MG63 (cell line): ENCODE data around the gene LTN1. TPM values are rescaled to one million over a fixed set of nuclear protein-coding genes. Genes with fewer than 3 reads are reported as not detected.
A peak's percentile ranks its signal among the peaks of the same experiment; 100 is the strongest.
"Not testable (repeated sequence)": the region's sequence is repeated elsewhere in the genome, so short reads cannot be mapped to it uniquely, and the experiment has no call there.

Source experiments
- DNase-seq: peaks from one replicate; pipeline ENCODE4 v3.0.0-alpha.2; 2020
- H3K27me3 ChIP-seq: fragments of 250-450 bp; sonication (Bioruptor Pico); 2 replicates; pipeline ENCODE4 v1.5.1; 2020; ENCODE audit warnings: mild to moderate bottlenecking, moderate library complexity
- H3K36me3 ChIP-seq: fragments of 250-450 bp; sonication (Bioruptor Pico); 2 replicates; pipeline ENCODE4 v1.5.1; 2020; ENCODE audit warnings: mild to moderate bottlenecking, moderate library complexity
- H3K4me3 ChIP-seq: fragments of 250-450 bp; sonication (Bioruptor Pico); 2 replicates; pipeline ENCODE4 v1.5.1; 2020; ENCODE audit warnings: mild to moderate bottlenecking, moderate library complexity
- H3K9me3 ChIP-seq: fragments of 250-450 bp; sonication (Bioruptor Pico); 2 replicates; pipeline ENCODE4 v1.5.1; 2020; ENCODE audit warnings: mild to moderate bottlenecking, moderate library complexity
- total RNA-seq: library from RNA; depleted of rRNA; stranded (reverse); fragments of >200 nt; shearing (Covaris generic); gene quantifications from 2 replicates; pipeline ENCODE4 v1.2.3, GENCODE V29; 2014; ENCODE audit warnings: low replicate concordance

Gene LTN1
- total RNA-seq, 1 experiment from 2014 or later: 9.0 TPM

DNA sequence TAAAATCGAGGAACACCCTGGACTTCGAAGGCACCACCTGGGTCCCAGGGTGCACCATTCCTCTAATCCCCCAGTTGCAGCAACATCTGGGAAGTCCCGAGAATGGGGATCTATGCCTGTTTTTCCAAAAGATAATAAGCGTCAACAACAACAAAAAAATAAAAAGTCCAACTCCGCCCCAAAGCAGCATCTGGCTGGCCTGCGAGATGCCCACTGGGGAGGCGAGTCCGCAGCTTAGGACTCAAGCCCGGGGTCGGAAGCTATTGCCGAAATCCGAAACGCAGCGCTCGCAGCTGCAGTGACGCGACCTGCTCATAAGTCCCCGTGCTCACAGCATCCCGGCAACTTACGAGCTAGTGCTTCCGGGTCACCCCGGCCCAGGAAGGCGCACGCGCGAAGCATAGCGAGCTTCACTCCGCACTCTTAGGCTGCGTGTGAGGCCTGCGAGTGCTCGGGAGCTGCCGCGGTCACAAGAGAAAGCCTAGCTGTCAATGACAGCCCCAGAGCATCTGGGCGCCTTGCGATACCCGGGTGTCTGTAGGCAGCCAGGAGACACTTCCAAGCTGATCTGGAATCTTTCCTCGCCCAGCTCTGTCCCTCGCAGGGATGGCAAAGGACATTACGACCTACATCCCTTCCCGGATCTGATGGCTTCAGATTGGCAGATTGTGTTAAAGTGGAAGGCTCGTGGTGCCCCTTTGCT, 9.9 kb upstream of the LTN1 start:
- Histone ChIP-seq H3K27me3 (no peaks in the 10 kb centered on the region), H3K4me3 (peak overlapping the region; percentile 68), H3K36me3 (peaks cover 3% of the 10 kb centered on the region), H3K9me3 (no peaks in the 10 kb centered on the region)
- DNase-seq: peak; percentile 96

DNA sequence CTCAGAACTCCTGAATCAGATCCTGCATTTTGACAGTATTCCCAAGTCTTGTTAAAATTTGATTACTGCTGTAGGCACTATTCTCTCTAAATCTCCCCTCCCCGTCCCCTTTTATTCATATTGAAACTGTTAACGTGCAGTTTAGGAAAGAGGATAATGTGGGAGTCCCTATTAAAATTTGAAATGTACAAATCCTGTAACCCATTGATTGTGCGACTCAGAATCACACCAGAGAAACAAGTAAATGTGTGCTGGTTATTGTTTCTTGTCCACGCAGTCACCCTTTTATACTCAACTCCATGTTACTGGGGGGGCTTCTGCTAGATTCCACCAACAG, 584 bp upstream of the LTN1 start:
- Histone ChIP-seq H3K9me3 (no peaks in the 10 kb centered on the region), H3K27me3 (no peaks in the 10 kb centered on the region), H3K4me3 (peak overlapping the region; percentile 79), H3K36me3 (no peaks in the 10 kb centered on the region)
- no peak for DNase-seq

DNA sequence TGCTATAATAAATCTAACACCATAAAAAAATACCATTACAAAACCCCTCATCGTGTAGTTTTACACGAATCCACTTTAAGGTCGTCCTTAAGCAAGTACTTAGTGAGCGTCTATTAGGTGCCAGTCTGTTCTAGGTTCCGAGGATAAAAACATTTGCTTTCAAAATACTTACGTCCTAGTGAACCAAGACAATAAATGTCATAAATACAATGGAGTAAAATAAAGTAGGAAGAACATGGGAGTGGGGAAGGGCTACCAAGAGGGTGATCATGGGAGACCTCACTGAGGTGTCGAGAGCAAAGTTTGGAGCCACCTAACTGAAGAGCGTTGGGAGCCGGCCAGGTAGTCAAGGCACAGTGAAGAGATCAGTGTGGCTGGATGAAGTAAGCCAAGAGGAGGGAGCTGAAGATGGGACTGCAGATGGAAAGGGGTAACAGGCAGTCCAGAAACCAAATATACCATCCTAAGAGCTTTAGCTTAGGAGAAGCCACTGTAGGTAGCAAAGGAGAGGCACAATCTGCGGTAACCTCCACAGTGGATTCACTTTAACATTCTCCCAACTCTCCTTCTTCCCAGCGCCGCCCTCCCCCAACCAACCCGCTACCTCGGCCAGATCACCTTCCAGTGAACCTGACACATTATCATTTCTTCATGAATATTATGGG, 684 bp downstream of the LTN1 start:
- H3K36me3 ChIP-seq: no peaks in the 10 kb centered on the region
- no peaks in the 10 kb centered on the region for H3K9me3 ChIP-seq
- no peak for DNase-seq
- peak overlapping the region; percentile 79 for H3K4me3 ChIP-seq
- no peaks in the 10 kb centered on the region for H3K27me3 ChIP-seq

GRCh38 chr21:28988146-28988545, 4.5 kb downstream of the LTN1 start:
- not testable (repeated sequence) for H3K27me3 ChIP-seq, H3K4me3 ChIP-seq, H3K9me3 ChIP-seq
- peaks cover 20% of the 10 kb centered on the region for H3K36me3 ChIP-seq
- peak; percentile 20 for DNase-seq

DNA sequence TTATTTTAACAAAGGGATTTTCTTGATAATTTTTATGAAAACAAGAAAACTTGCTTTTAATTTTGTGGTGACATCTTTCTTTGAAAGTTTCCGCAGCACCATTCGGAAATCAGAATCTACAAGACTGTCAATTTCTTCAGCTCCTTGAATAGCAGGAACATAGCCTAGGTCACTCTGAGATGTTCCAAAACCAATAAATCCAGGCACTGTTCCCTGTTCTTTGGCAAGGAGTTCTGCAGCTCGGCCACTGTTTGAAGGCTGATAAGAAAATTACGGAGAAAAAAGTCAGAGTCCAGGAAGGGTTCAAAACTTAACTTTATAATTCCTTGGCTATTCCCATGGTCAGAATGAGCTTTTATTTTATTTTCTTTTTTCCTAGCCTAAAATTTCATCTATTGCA, 6.0 kb downstream of the LTN1 start:
- H3K27me3 ChIP-seq: no peaks in the 10 kb centered on the region
- H3K9me3 ChIP-seq: no peaks in the 10 kb centered on the region
- H3K4me3 ChIP-seq: no peak overlapping the region
- DNase-seq: no peak
- H3K36me3 ChIP-seq: peaks cover 23% of the 10 kb centered on the region

DNA sequence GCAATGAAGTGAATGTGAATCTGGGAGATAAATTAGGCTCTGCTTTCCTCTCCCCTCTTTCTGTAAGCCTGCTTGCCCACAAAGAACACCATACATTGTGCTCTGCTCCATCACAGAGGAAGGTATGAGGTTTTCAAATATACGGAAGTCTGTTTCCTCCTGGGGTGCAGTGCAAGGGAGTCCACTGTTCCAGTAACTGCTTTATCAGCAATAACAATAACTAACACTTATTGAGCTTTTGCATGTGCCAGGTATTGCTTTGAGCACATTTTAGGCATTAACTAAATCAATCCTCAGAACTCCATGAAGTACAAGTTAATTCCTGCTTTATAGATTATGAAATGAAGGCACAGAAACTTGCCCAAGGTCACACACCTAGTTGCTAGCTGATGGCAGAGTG, 10.0 kb downstream of the LTN1 start:
- no peaks in the 10 kb centered on the region for H3K27me3 ChIP-seq
- H3K4me3 ChIP-seq: no peak overlapping the region
- H3K36me3 ChIP-seq: peaks cover 42% of the 10 kb centered on the region
- no peaks in the 10 kb centered on the region for H3K9me3 ChIP-seq
- no peak for DNase-seq

DNA sequence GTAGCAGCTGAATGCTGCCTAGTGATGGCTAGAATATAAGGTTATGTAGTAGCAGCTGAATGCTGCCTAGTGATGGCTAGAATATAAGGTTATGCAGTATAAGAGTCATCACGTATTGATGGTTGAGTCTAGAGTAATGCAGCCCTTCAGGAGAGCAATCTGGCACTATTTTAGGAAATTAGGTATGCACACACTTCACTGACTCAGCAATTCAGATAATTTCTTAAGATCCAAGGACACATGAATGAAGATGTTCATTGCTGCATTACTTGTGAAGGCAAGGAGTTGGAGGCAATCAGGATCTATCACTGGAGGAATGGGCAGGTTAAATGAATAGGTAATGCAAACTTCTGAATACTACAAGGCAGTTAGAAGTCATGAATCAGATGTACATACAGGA, 13.6 kb downstream of the LTN1 start:
- peaks cover 53% of the 10 kb centered on the region for H3K36me3 ChIP-seq
- H3K4me3 ChIP-seq: no peak overlapping the region
- no peak for DNase-seq
- no peaks in the 10 kb centered on the region for H3K9me3 ChIP-seq
- no peaks in the 10 kb centered on the region for H3K27me3 ChIP-seq

DNA sequence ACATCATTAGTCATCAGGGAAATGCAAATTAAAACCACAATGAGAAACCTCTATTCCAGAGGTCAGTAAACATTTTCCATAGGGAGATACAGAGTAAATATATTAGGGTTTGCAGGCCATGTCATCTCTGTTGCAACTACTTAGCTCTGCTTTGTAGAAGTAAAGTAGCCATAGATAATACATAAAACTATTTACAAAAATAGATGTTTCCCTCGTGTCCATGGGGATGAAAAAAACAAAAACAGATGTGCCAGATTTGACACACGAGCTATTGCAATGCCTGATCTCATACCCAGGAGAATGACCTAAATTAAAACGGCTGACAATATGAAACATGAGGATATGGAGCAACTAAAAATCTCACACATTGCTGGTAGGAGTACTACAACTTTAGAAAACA, 17.3 kb downstream of the LTN1 start:
- no peak for DNase-seq
- H3K9me3 ChIP-seq: peaks cover 5% of the 10 kb centered on the region
- H3K4me3 ChIP-seq: no peak overlapping the region
- H3K36me3 ChIP-seq: peaks cover 53% of the 10 kb centered on the region
- no peaks in the 10 kb centered on the region for H3K27me3 ChIP-seq

- Histone ChIP-seq H3K4me3 (no peak overlapping the region), H3K9me3 (peaks cover 5% of the 10 kb centered on the region), H3K36me3 (peaks cover 57% of the 10 kb centered on the region), H3K27me3 (no peaks in the 10 kb centered on the region)
- DNase-seq: no peak
These were observed 18.0 kb downstream of the LTN1 start for GRCh38 chr21:28974531-28975227.

DNA sequence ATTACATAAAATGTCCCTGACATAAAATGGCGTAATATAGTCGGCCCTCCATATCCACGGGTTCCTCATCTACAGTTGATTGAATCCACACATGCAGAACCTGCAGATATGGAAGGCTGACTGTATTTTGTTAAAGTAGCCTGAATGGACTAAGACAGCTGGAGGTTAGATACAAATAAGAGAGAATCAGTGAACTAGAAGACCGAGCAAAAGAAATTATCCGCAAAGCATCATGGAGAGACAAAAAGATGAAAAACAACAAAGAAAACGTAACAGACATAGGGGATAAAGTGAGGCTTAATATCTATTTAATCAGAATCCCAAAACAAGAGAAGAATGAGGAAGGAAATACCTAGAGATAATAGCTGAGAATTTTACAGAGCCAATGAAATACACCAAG, 20.3 kb downstream of the LTN1 start:
- Histone ChIP-seq H3K4me3 (no peak overlapping the region), H3K9me3 (peaks cover 5% of the 10 kb centered on the region), H3K27me3 (no peaks in the 10 kb centered on the region), H3K36me3 (peaks cover 63% of the 10 kb centered on the region)
- DNase-seq: no peak

GRCh38 chr21:28971171-28971570, 21.5 kb downstream of the LTN1 start:
- Histone ChIP-seq H3K36me3 (peaks cover 68% of the 10 kb centered on the region), H3K4me3 (no peak overlapping the region), H3K9me3 (peaks cover 5% of the 10 kb centered on the region), H3K27me3 (no peaks in the 10 kb centered on the region)
- DNase-seq: no peak

GRCh38 chr21:28963831-28964230, 28.8 kb downstream of the LTN1 start:
- DNase-seq: no peak
- no peak overlapping the region for H3K4me3 ChIP-seq
- H3K27me3 ChIP-seq: no peaks in the 10 kb centered on the region
- peaks cover 61% of the 10 kb centered on the region for H3K36me3 ChIP-seq
- H3K9me3 ChIP-seq: no peaks in the 10 kb centered on the region

DNA sequence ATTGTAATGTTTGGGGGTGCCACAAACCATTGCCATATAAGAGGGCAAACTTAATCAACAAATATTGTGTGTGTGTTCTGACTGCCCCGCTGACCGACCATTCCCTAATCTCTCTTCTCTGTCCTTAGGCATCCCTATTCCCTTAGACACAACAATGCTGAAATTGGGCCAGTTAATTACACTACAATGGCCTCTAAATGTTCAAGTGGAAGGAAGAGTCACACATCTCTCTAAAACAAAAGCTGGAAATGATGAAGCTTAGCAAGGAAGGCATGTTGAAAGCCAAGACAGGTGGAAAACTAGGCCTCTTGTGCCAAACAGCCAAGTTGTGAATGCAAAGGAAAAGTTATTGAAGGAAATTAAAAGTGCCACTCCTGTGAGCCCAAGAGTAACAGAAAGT, 30.2 kb downstream of the LTN1 start:
- Histone ChIP-seq H3K27me3 (no peaks in the 10 kb centered on the region), H3K36me3 (peaks cover 62% of the 10 kb centered on the region)
- no peak for DNase-seq

DNA sequence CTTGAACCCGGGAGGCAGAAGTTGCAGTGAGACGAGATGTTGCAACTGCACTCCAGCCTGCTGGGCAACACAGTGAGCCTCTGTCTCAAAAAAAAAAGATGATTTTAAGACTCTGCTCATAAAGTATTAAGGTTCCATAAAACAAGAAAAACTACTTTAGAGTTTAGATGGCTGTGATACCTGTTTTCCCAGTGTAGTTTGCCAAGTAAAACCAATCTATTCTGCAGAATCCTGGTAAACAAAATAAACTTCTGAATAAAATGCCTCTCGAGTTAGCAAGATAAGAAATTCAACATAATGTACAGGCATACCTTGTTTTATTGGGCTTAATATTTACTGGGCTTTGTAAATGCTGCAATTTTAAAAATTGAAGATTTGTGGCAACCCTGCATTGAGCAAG, 30.8 kb downstream of the LTN1 start:
- Histone ChIP-seq H3K9me3 (no peaks in the 10 kb centered on the region), H3K27me3 (no peaks in the 10 kb centered on the region), H3K4me3 (no peak overlapping the region), H3K36me3 (peaks cover 60% of the 10 kb centered on the region)
- no peak for DNase-seq

More for the DNA sequence above, 30.2 kb downstream of the LTN1 start:
- no peaks in the 10 kb centered on the region for H3K9me3 ChIP-seq
- H3K4me3 ChIP-seq: no peak overlapping the region

DNA sequence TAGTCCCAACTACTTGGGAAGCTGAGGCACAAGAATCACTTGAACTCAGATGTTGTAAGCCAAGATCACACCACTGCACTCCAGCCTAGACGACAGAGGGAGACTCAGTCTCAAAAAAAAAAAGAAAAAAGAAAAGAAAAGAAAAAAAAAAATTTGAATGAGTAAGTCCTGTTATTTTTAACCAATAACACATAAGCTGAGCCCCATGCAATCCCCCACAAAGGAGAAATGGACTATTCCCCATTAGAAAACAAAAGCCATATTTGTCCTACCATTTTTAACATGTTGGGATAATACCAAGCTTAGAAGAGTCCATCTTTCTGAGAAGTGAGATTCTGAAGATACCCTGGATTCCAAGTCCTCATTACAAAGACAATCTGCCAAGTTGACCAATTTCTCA, 32.4 kb downstream of the LTN1 start:
- Histone ChIP-seq H3K27me3 (no peaks in the 10 kb centered on the region), H3K36me3 (peaks cover 54% of the 10 kb centered on the region), H3K4me3 (no peak overlapping the region), H3K9me3 (no peaks in the 10 kb centered on the region)
- DNase-seq: no peak

GRCh38 chr21:28959367-28960099, 33.1 kb downstream of the LTN1 start:
- DNase-seq: no peak
- H3K27me3 ChIP-seq: no peaks in the 10 kb centered on the region
- no peak overlapping the region for H3K4me3 ChIP-seq
- H3K36me3 ChIP-seq: peaks cover 52% of the 10 kb centered on the region
- H3K9me3 ChIP-seq: no peaks in the 10 kb centered on the region

- no peaks in the 10 kb centered on the region for H3K27me3 ChIP-seq
- H3K36me3 ChIP-seq: peaks cover 58% of the 10 kb centered on the region
- H3K9me3 ChIP-seq: no peaks in the 10 kb centered on the region
- no peak overlapping the region for H3K4me3 ChIP-seq
- no peak for DNase-seq
These were observed 39.4 kb downstream of the LTN1 start for GRCh38 chr21:28953247-28953646.
